Measurements from ENCODE around the gene OR10R2.
A peak's percentile ranks its signal among the peaks of the same experiment; 100 is the strongest.

- TF ChIP-seq CTCF (IDR thresholded peaks at IDR 0.05; ENCODE audit: poor library complexity) (peak; percentile 52), EZH2phosphoT487 (IDR thresholded peaks at IDR 0.05; ENCODE audit: low read depth, severe bottlenecking, unreplicated experiment) (no peak)
These were observed 34.5 kb downstream of the OR10R2 start for GRCh38 chr1:158506369-158506987.
